Measurements from ENCODE around the gene PSAP. TPM values are rescaled to one million over a fixed set of nuclear protein-coding genes. Genes with fewer than 3 reads are reported as not detected.
A peak's percentile ranks its signal among the peaks of the same experiment; 100 is the strongest.

PSAP gene
- polyA plus RNA-seq, 1 donor from 2014 or later = 651 TPM

- TF ChIP-seq RAD21 (conservative IDR thresholded peaks at IDR 0.05) (no peak), EP300 (conservative IDR thresholded peaks at IDR 0.05; ENCODE audit: poor library complexity, severe bottlenecking) (no peak), CTCF (IDR thresholded peaks at IDR 0.05; ENCODE audit: poor library complexity, severe bottlenecking) (no peak), POLR2AphosphoS5 (IDR thresholded peaks at IDR 0.05) (no peak), MXI1 (conservative IDR thresholded peaks at IDR 0.05; ENCODE audit: poor library complexity, severe bottlenecking) (no peak), SMC3 (conservative IDR thresholded peaks at IDR 0.05; ENCODE audit: poor library complexity) (no peak), TAF1 (IDR thresholded peaks at IDR 0.05; ENCODE audit: low read depth) (no peak), EZH2 (IDR thresholded peaks at IDR 0.05; ENCODE audit: borderline replicate concordance, insufficient read depth, low read length, poor library complexity, severe bottlenecking) (no peak), REST (IDR thresholded peaks at IDR 0.05; ENCODE audit: borderline replicate concordance) (no peak)
- Histone ChIP-seq H3K79me2 (replicated peaks; ENCODE audit: insufficient read depth, low read length) (peaks cover 74% of the 10 kb centered on the region), H3K4me2 (ENCODE audit: low read length) (peak overlapping the region; percentile 86), H3K9me3 (ENCODE audit: low read length) (no peaks in the 10 kb centered on the region), H3K4me3 (ENCODE audit: low read length) (peak overlapping the region; percentile 100), H3K27ac (ENCODE audit: low read length) (peak overlapping the region; percentile 3), H3K9me2 (ENCODE audit: insufficient read depth, low read length) (no peaks in the 10 kb centered on the region), H3K9ac (ENCODE audit: low read length) (no peak overlapping the region), H3F3A (ENCODE audit: insufficient read depth, low read length, poor library complexity, severe bottlenecking) (peaks cover 3% of the 10 kb centered on the region), H2AFZ (ENCODE audit: low read depth, low read length) (no peak overlapping the region), H3K27me3 (ENCODE audit: insufficient read depth, low read depth, low read length) (no peaks in the 10 kb centered on the region), H3K36me3 (ENCODE audit: insufficient read depth, low read length) (no peaks in the 10 kb centered on the region), H4K20me1 (ENCODE audit: insufficient read depth) (peaks cover 6% of the 10 kb centered on the region)
Measured at GRCh38 chr10:71848325-71849275, 2.5 kb downstream of the PSAP start.

GRCh38 chr10:71847418-71847817, 3.6 kb downstream of the PSAP start:
- H3K9ac ChIP-seq (ENCODE audit: low read length) = no peak overlapping the region
- peak overlapping the region; percentile 100 for H3K4me3 ChIP-seq (ENCODE audit: low read length)
- H3K27ac ChIP-seq (ENCODE audit: low read length) = no peak overlapping the region
- H3K79me2 ChIP-seq (replicated peaks; ENCODE audit: insufficient read depth, low read length) = peaks cover 86% of the 10 kb centered on the region
- no peaks in the 10 kb centered on the region for H3K27me3 ChIP-seq (ENCODE audit: insufficient read depth, low read depth, low read length)
- H3K36me3 ChIP-seq (ENCODE audit: insufficient read depth, low read length) = no peaks in the 10 kb centered on the region
- no peaks in the 10 kb centered on the region for H3K9me3 ChIP-seq (ENCODE audit: low read length)
- TF ChIP-seq EP300 (conservative IDR thresholded peaks at IDR 0.05; ENCODE audit: poor library complexity, severe bottlenecking) (no peak), POLR2AphosphoS5 (IDR thresholded peaks at IDR 0.05) (no peak), TAF1 (IDR thresholded peaks at IDR 0.05; ENCODE audit: low read depth) (no peak), SMC3 (conservative IDR thresholded peaks at IDR 0.05; ENCODE audit: poor library complexity) (no peak), REST (IDR thresholded peaks at IDR 0.05; ENCODE audit: borderline replicate concordance) (no peak), MXI1 (conservative IDR thresholded peaks at IDR 0.05; ENCODE audit: poor library complexity, severe bottlenecking) (no peak), EZH2 (IDR thresholded peaks at IDR 0.05; ENCODE audit: borderline replicate concordance, insufficient read depth, low read length, poor library complexity, severe bottlenecking) (no peak), RAD21 (conservative IDR thresholded peaks at IDR 0.05) (no peak), CTCF (IDR thresholded peaks at IDR 0.05; ENCODE audit: poor library complexity, severe bottlenecking) (no peak)
- no peaks in the 10 kb centered on the region for H3K9me2 ChIP-seq (ENCODE audit: insufficient read depth, low read length)
- H3F3A ChIP-seq (ENCODE audit: insufficient read depth, low read length, poor library complexity, severe bottlenecking) = peaks cover 7% of the 10 kb centered on the region
- H3K4me2 ChIP-seq (ENCODE audit: low read length) = peak overlapping the region; percentile 7
- H2AFZ ChIP-seq (ENCODE audit: low read depth, low read length) = no peak overlapping the region
- H4K20me1 ChIP-seq (ENCODE audit: insufficient read depth) = peaks cover 6% of the 10 kb centered on the region

All from neural cell (in vitro differentiated cells).